GM18499 (cell line): Measurements from ENCODE around the gene UBE2O.

Experiments used
- ATAC-seq: cut with Tn5 transposase; IDR thresholded peaks from one replicate; pipeline ENCODE4 v1.9.1; 2021; ENCODE audit warnings: moderate number of reproducible peaks; ENCODE audit not compliant: insufficient read depth, unreplicated experiment

The UBE2O gene

DNA sequence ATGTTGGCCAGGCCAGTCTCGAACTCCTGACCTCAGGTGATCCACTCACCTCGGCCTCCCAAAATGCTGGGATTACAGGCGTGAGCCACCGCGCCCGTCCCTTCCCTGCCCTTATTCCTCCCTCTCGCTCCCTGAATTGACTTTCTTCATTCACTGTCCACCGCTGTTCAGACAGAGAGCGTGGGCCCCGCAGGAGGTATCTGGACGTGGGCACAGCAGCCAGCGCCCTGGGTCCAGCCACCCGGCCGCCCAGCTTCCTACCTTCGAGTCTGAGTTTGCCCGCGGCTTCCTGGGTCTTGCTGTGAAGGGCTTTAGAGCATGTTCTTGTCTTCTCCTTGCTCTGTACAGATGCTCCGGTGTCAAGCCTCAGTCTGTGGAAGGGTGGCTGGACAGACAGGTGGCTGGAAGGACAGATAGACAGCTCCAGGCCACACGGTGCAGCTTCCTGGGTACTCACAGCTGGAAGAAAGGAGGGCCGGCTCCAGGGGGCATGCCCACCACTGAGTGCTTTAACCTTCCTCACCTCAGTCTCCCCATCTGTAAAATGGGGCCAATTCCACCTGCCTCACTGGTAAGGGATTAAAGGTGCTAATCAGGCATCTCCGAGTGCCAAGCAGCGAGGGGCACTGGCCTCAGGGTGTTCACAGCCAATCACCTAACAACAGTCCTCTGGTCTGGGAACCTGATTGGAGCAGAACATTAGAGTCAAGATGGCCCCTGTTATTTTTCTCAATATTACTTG is 34.7 kb upstream of the UBE2O start:
- ATAC-seq: no peak

DNA sequence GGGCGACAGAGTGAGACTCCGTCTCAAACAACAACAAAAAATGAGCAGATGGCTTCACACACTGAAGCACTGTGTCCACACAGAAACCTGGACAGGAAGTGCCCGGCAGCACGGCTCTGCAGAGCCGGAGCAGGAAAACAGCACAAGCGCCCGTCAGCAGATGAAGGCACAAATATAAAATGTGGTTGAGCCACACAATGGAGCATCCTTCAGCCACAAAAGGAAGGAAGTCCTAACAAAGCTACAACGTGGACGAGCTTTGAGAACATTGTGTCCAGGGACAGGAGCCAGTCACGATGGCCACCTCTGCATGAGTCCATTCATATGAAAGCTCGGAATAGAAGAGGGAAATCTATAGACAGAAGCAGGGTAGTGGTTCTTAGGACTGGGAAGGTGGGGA is 32.6 kb upstream of the UBE2O start:
- no peak for ATAC-seq

GRCh38 chr17:76484228-76484725 is 31.3 kb upstream of the UBE2O start:
- no peak for ATAC-seq

DNA sequence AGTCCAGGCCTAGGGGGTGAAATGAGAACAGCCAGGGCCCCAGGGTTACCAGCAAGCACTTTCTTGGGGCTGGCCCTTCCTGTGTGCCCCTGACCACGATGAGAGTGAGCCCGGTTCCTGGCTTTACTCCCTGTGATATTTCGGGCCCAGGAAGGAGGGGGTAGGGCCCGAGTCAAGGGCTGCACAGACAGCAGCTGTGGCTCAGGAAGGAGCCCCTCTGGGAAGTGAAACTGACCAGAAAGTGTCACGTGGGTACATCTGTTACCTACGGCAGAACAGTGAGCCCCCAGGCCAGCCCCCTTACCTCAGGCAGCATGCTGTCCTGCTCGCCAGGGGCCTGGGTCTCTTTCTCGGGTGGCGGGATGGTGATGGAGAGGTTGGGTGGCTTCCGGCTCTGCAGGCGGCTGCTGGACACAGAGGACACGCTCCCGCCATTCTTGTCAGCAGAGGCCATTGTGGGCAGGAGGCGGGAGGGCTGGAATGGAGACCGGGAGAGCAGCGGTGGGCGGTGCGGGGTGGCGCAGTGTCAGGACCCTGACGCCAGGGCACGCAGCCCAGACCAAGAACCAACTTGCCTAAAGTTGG is 28.2 kb upstream of the UBE2O start:
- no peak for ATAC-seq

- ATAC-seq: no peak
Observed at GRCh38 chr17:76480632-76481031, 27.7 kb upstream of the UBE2O start.

DNA sequence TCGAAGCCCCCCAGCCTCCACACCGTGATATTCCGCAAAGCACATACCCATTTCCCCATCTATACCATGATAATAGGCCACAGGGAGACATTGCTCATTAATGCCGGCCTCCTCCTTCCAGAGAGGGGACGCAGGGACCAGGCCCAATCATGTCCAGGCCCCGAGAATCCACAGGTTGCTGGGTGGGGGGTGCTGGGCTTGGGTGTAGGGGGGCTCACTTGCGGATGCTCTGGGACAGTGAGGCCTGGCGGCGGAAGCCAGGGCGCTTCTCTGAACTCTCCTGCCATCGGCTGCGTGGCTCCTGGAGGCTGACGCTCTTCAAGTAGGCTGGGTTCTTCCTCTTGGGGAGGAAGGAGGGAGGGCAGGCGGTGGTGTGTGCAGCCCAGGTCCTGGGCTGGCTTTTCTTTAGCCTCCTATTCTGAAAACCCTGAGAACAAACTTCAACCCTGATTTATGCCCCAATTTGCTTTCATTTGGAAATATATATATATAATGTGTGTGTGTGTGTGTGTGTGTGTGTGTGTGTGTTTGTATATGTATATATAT is 26.6 kb upstream of the UBE2O start:
- ATAC-seq: no peak

GRCh38 chr17:76478730-76479514 is 26.0 kb upstream of the UBE2O start:
- no peak for ATAC-seq

DNA sequence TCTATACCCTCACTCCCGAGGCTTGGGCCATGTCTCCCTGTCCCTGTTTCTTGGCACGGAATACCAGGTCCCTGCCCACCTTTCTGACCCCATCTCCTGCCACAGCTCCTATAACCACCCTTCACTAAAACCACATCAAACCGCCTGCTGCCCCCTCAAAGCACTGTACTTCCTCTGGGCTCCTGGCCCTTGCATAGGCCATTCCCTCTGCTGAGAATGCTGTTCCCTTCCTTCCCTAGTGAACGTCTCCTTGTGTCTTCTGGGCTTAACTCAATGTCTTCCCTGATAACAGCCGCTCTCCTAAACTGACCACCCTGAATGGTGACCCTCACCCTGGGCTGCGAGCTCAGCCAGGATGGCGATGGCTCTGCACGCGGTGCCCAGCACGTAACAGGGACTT is 25.1 kb upstream of the UBE2O start:
- ATAC-seq: no peak

- no peak for ATAC-seq
Observed at GRCh38 chr17:76477576-76477975, 24.6 kb upstream of the UBE2O start.

- no peak for ATAC-seq
Observed at GRCh38 chr17:76476736-76477135, 23.8 kb upstream of the UBE2O start.

GRCh38 chr17:76475302-76475701 is 22.4 kb upstream of the UBE2O start:
- no peak for ATAC-seq

DNA sequence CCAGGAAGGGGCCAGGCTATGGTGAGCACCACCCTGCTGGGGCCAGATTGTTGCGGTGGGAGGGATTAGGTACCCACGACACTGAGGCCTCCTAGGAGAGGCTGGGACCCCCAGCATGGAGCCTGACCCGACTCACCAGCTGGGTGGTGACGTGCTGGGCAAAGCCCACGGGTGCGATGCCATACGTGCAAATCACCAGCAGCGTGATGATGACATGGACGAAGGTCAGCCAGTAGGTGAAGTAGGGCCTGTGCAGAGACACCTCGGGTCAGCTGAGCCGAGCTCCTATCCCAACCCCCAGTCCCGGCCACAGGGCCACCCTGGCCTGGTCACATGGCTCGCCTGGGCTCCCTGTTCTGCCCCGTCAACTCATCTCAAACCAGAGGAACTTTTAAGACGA is 21.9 kb upstream of the UBE2O start:
- no peak for ATAC-seq

DNA sequence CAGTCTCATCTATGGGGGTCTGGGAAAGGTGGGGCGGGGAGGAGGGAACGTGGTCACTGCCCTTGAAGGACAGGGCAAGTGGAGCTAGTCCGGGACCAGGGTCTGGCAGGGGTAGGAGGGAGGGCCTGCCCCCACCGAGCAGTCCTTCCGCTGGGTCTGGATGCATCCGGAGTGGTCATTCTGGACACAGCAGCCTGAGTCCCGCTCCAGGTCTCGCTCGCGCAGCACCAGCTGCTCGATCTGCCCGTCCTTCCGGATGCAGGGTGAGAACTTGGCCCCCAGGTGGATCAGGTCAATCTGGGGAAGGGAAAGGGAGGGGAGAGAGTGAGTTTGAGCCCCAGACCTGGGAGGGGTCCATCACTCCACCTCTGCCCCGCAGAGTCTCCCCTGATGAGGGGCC is 21.3 kb upstream of the UBE2O start:
- ATAC-seq: no peak

DNA sequence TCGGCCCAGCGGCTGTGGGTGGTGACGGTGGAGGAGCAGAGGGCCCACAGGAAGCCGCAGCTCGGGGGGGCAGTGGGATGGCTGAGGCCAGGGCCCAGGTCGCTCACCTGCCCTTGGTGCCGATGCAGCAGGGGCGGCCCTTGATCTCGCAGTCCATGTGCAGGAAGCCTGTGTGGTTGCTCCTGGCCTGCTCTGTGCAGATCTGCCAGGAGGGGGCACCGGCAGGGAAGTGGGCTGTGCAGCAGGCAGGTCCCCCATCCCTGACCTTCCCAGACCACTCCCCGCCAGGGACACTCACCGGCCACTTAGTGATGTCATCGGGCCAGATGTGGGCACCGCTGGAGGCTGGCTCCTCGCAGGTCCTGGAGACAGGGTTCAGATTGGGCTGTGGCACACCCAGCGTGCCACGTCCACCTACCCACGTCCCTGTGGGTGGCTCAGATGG is 20.6 kb upstream of the UBE2O start:
- no peak for ATAC-seq

DNA sequence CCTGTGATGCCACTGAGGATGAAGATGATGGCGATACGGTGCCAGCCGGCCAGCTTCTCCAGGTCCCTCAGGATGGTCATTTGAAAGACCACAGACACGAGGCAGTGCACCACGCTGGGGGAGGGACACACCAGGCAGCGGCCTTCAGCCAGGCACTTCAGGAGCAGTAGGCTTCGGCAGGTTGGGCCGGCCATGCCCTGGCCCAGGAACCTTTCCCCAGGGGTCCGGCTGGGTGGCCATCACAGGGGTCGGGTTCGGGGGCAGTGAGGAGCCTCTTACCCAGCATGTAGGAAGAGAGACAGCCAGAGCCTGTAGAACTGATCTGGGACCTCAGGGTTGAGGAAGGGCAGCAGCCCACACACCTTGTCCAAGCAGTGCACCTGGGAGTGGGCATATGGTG is 19.8 kb upstream of the UBE2O start:
- ATAC-seq: no peak

GRCh38 chr17:76472258-76472645 is 19.3 kb upstream of the UBE2O start:
- no peak for ATAC-seq

DNA sequence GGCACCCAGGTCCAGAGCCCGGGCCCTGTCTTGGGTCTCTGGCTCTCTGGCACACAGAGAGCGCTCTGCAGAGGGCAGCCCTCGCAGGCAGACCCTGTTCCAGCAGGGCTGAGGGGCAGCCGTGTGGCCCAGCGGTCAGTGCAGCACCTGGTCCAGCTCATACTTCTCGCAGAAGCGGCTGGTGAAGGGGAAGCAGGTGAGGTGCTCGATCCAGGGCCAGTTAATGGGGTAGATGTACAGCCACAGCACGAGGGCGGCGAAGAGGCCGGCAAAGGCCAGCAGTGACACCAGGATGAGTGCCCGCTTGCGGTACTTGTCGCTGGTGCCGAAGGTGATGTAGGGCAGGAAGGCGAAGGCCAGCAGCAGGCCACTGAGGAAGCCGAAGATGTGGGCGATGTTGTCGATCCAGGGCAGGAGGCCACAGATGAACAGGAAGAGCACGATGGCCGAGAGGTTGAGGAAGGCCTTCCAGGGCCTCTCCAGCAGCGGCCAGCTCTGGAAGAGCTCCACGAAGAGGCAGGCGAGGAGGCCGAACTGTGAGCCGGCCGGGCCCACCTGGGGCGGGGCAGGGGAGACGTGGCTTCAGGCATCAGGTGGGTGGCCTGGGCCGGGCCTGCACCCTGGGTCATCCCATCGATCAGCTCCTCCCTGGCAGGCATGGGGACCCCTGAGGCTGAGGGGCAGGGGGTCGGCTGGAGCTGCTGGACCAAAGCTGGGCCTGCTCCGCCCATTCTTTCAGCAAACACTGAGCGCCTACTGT is 18.7 kb upstream of the UBE2O start:
- ATAC-seq: no peak

DNA sequence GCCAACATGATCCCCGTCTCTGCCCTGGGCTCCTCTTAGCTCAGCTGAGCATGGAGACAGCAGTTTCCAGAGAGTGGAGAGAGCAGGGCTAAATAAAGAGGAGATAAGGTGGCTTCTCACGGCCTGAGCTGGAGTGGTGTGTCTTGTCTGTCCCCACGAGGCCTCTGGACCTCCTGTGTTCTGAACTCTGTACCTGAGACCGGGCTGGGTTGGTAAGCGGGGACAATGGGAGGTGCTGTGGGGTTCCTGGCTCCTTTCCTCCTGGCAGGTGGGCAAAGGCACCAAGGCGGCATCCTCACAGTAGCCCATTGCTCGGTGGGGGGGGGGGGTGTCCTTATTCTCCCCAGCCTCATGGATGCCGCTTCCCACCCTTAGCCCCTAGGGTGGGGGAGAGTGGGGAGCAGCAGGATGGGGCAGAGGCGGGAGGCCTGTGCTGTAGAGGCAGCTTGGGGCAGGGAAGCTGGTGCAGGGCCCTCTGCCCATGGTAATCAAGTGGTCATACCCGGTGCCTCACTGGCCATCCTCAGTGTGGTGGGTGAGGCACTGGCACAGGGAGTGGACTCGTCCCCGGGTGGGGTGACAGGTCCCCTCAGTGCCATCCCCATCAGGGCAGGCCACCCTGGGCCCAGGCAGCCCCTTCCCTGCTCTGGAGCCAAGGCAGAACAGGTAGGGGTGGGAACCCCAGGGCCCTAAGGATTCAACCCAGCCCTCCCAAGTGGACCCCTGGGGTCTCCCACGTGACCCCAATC is 17.2 kb upstream of the UBE2O start:
- ATAC-seq: no peak

- ATAC-seq: no peak
Observed at GRCh38 chr17:76469076-76469990, 16.4 kb upstream of the UBE2O start.
